Right lobe of liver (tissue), 6 donors: Measurements from ENCODE around the gene RAP1GDS1. TPM values are rescaled to one million over a fixed set of nuclear protein-coding genes. Genes with fewer than 3 reads are reported as not detected.

Experiments used
- ATAC-seq, 4 donors: fragments of 200-7000 bp; cut with Tn5 transposase; one replicate each; pipeline ENCODE4 v1.9.1; 2020; ENCODE audit warnings: mild to moderate bottlenecking in 4 of 4, moderate library complexity in 4 of 4
- DNase-seq, 3 donors: peaks; one replicate each; pipeline ENCODE4 v3.0.0-alpha.2; 2020
- H3K27ac ChIP-seq, 3 donors: fragments of 200-600 bp; one replicate each; pipeline ENCODE4 v1.8.0; 2022
- H3K27me3 ChIP-seq, 2 donors: fragments of 200-600 bp; one replicate each; pipeline ENCODE4 v1.8.0; 2022
- H3K36me3 ChIP-seq, 4 donors: fragments of 200-600 bp; sonication (generic) in 1 of 4; one replicate each; pipeline versions ENCODE4 v1.5.1 to v1.8.0; 2017 to 2022; ENCODE audit warnings: control low read depth in 1 of 4
- H3K4me1 ChIP-seq, 4 donors: fragments of 200-600 bp; sonication (generic) in 1 of 4; one replicate each; pipeline versions ENCODE4 v1.5.1 to v1.8.0; 2017 to 2022; ENCODE audit warnings: control low read depth in 1 of 4
- H3K4me3 ChIP-seq, 3 donors: fragments of 200-600 bp; one replicate each; pipeline ENCODE4 v1.8.0; 2022
- H3K9me3 ChIP-seq, 4 donors: fragments of 200-600 bp; sonication (generic) in 1 of 4; one replicate each; pipeline versions ENCODE4 v1.5.1 to v1.8.0; 2017 to 2022; ENCODE audit warnings: control low read depth in 1 of 4
- CTCF ChIP-seq, 4 donors: fragments of 200-600 bp in 3 of 4; fragments of 450-650 bp in 1 of 4; IDR thresholded peaks; one replicate each; pipeline versions ENCODE4 v1.5.1 to v1.8.0; 2016 to 2022; ENCODE audit warnings: antibody characterized with exemption in 4 of 4, mild to moderate bottlenecking in 2 of 4
- POLR2A ChIP-seq: fragments of 450-650 bp; IDR thresholded peaks from one replicate; pipeline ENCODE4 v1.6.1; 2017; ENCODE audit warnings: antibody characterized with exemption, mild to moderate bottlenecking
- WGBS: methylation state at CpG from one replicate; pipeline ENCODE4 v1.1.6; 2018; ENCODE audit warnings: low coverage, low lambda C conversion rate; ENCODE audit not compliant: insufficient coverage; ENCODE audit errors: missing lambda C conversion rate; 5-methylcytosine and 5-hydroxymethylcytosine counted together
- intact Hi-C, 2 donors: fragments of 100-400 bp; cut with DNase I; formaldehyde crosslinking; loops; one replicate each; pipeline versions ENCODE4 v1.11.2 to v1.14.1; 2022
- total RNA-seq, 6 experiments: library from RNA; depleted of rRNA in 2 of 6; stranded (reverse); fragments of >200 nt in 2 of 6; fragmentation: NEBNext Ultra II Directional in 3 of 6; extraction: Animal tissue kit (Norgen Biotek cat#: 25700) in 3 of 6; gene quantifications; one replicate each; pipeline versions ENCODE4 v1.1.0 to v1.2.4, GENCODE V29; 2016 to 2023
- donor health status: DM: no; HTN: yes; CAD: no.
- donor health status: DM: no; HTN: no; CAD: no.
- donor health status: DM: no; HTN: no; CAD: no.
- donor health status: DM: no; HTN: yes; CAD: no.
- donor health status: DM: no; HTN: yes; CAD: no.

RAP1GDS1 gene
- total RNA-seq, 6 experiments from 2014 or later: 17.4 to 29.8 (median 20.9) TPM

GRCh38 chr4:98462487-98462886 lies 201.3 kb downstream of the RAP1GDS1 start:
- no peaks in the 10 kb centered on the region for H3K4me1 ChIP-seq
- no peak overlapping the region for H3K27ac ChIP-seq
- TF ChIP-seq CTCF (IDR thresholded peaks at IDR 0.05) (no peak), POLR2A (no peak)
- no peak overlapping the region for H3K4me3 ChIP-seq
- H3K9me3 ChIP-seq: no peaks in the 10 kb centered on the region
- no peaks in the 10 kb centered on the region for H3K27me3 ChIP-seq
- no peaks in the 10 kb centered on the region for H3K36me3 ChIP-seq
- intact Hi-C loops: no loop called here
- DNase-seq (no peak), ATAC-seq (no peak)

GRCh38 chr4:98466868-98467599 lies 205.8 kb downstream of the RAP1GDS1 start:
- no peak for TF ChIP-seq CTCF (IDR thresholded peaks at IDR 0.05)
- no peak for TF ChIP-seq POLR2A
- WGBS: 9% methylated on average over 4 of the region's 8 CpGs
- no peak for DNase-seq
- Histone ChIP-seq H3K4me3 (no peak overlapping the region), H3K36me3 (no peaks in the 10 kb centered on the region), H3K4me1 (no peaks in the 10 kb centered on the region), H3K9me3 (no peaks in the 10 kb centered on the region), H3K27me3 (no peaks in the 10 kb centered on the region), H3K27ac (no peak overlapping the region)
- no peak for ATAC-seq
- intact Hi-C loops: no loop called here

- intact Hi-C loops: no loop called here
- H3K4me3 ChIP-seq: peak overlapping the region; percentile 22 to 31 (median 26)
- DNase-seq (peak; percentile 63 to 78 (median 69)), ATAC-seq (peak; percentile 98 to 99 (median 99))
- H3K36me3 ChIP-seq: no peaks in the 10 kb centered on the region
- no peaks in the 10 kb centered on the region for H3K9me3 ChIP-seq
- no peaks in the 10 kb centered on the region for H3K27me3 ChIP-seq
- H3K4me1 ChIP-seq: no peaks in the 10 kb centered on the region
- peak; percentile 66 to 79 (median 76) for TF ChIP-seq CTCF (IDR thresholded peaks at IDR 0.05)
- no peak for TF ChIP-seq POLR2A
- no peak overlapping the region for H3K27ac ChIP-seq
- 0% methylated on average over 13 of the region's 20 CpGs for WGBS
These were observed 206.5 kb downstream of the RAP1GDS1 start for GRCh38 chr4:98467627-98468072.

- no peak overlapping the region for H3K27ac ChIP-seq
- no peaks in the 10 kb centered on the region for H3K27me3 ChIP-seq
- no peaks in the 10 kb centered on the region for H3K4me1 ChIP-seq
- TF ChIP-seq CTCF (IDR thresholded peaks at IDR 0.05) (no peak), POLR2A (no peak)
- H3K4me3 ChIP-seq: no peak overlapping the region
- WGBS: 43% methylated on average over 6 of the region's 6 CpGs
- no peak for DNase-seq
- intact Hi-C loops: no loop called here
- peak in 1 of 4 donors; percentile 29 for ATAC-seq
- no peaks in the 10 kb centered on the region for H3K9me3 ChIP-seq
- H3K36me3 ChIP-seq: no peaks in the 10 kb centered on the region
These were observed 207.5 kb downstream of the RAP1GDS1 start for GRCh38 chr4:98468709-98469108.
